ENCODE data around the gene CACHD1. TPM values are rescaled to one million over a fixed set of nuclear protein-coding genes. Genes with fewer than 3 reads are reported as not detected.

CACHD1 gene
- under 1 TPM; 0.47 to 0.48 TPM for total RNA-seq

DNA sequence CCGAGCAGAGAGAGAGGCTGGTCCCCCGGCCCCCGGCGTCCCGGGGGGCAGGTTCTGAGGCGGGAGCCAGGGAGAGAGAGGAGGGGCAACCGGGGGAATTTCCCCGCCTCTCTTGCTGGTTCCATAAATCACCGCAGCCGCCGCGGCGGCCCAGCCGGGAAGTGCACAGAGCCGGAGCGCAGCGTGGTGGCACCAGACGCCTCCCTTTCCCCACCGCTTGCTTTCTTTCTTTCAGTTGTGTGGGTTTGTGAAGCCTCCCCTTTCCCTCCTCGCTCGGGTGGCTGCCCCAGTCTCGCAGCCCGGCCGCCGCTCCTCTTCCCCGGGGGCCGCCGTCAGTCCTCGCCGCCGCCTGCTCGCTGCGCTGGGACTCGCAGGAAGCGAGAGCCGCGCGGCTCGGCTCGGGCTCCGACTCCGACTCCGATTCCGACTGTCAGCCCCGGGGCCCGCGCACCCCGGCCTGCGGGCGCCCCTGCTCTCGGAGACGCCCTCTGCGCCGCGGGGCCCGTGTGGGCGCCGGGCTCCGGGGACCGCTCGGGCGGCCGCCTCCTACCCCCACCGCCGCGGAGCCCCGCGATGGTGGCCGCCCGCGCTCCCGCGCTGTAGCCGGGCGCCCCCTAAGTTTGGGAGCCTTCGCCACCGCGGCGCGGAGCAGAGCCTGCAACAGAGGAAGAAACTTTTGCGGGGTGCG, at the start of gene CACHD1:
Gene CACHD1, plus strand, starts transcription at position 153 of the 688 bp plus-strand sequence. CDS start 616 bp downstream, outside the sequence.
- peaks cover 46% of the 10 kb centered on the region for H3K27me3 Mint-ChIP-seq
- CTCF ChIA-PET = no interaction called here

GRCh38 chr1:64421377-64421776, 48.6 kb upstream of the CACHD1 start:
- H3K27ac Mint-ChIP-seq = no peak overlapping the region
- H3K4me1 Mint-ChIP-seq = no peaks in the 10 kb centered on the region
- no peaks in the 10 kb centered on the region for H3K36me3 Mint-ChIP-seq (ENCODE audit: low read depth)
- POLR2A ChIA-PET = no interaction called here
- H3K4me3 Mint-ChIP-seq = no peak overlapping the region
- CTCF ChIA-PET = no interaction called here
- DNase-seq = no peak
- H3K27me3 Mint-ChIP-seq = peaks cover 8% of the 10 kb centered on the region
- H3K9me3 Mint-ChIP-seq = no peaks in the 10 kb centered on the region

More for the DNA sequence above, at the start of gene CACHD1:
- H3K36me3 Mint-ChIP-seq (ENCODE audit: low read depth) = peaks cover 2% of the 10 kb centered on the region
- peak within 1 kb of the TSS; percentile 78 for H3K4me3 Mint-ChIP-seq
- H3K27ac Mint-ChIP-seq = no peak within 1 kb of the TSS
- H3K9me3 Mint-ChIP-seq = no peaks in the 10 kb centered on the region
- peak; percentile 67 for DNase-seq
- peaks cover 9% of the 10 kb centered on the region for H3K4me1 Mint-ChIP-seq
- POLR2A ChIA-PET = interaction anchor here (0.7 kb wide), 1 partner anchor 30 kb away, joined by 3 read pairs; no protein-coding TSS in a partner anchor

- Mint-ChIP-seq H3K27ac (no peak overlapping the region), H3K36me3 (ENCODE audit: low read depth) (no peaks in the 10 kb centered on the region), H3K9me3 (no peaks in the 10 kb centered on the region), H3K27me3 (peaks cover 8% of the 10 kb centered on the region), H3K4me3 (no peak overlapping the region), H3K4me1 (no peaks in the 10 kb centered on the region)
- ChIA-PET POLR2A (no interaction called here), CTCF (no interaction called here)
- DNase-seq = no peak
These were observed 46.4 kb upstream of the CACHD1 start for GRCh38 chr1:64423526-64423925.

GRCh38 chr1:64424412-64424811, 45.5 kb upstream of the CACHD1 start:
- Mint-ChIP-seq H3K4me1 (no peaks in the 10 kb centered on the region), H3K36me3 (ENCODE audit: low read depth) (no peaks in the 10 kb centered on the region), H3K27me3 (peaks cover 6% of the 10 kb centered on the region), H3K4me3 (no peak overlapping the region), H3K9me3 (no peaks in the 10 kb centered on the region), H3K27ac (no peak overlapping the region)
- CTCF ChIA-PET = interaction anchor here (0.6 kb wide), 1 partner anchor 341 kb away, joined by 5 read pairs; no protein-coding TSS in a partner anchor
- DNase-seq = no peak
- POLR2A ChIA-PET = no interaction called here

GRCh38 chr1:64425521-64425920, 44.4 kb upstream of the CACHD1 start:
- no peak overlapping the region for H3K27ac Mint-ChIP-seq
- no peak for DNase-seq
- H3K9me3 Mint-ChIP-seq = no peaks in the 10 kb centered on the region
- ChIA-PET POLR2A (no interaction called here), CTCF (no interaction called here)
- H3K4me3 Mint-ChIP-seq = no peak overlapping the region
- no peaks in the 10 kb centered on the region for H3K36me3 Mint-ChIP-seq (ENCODE audit: low read depth)
- peaks cover 5% of the 10 kb centered on the region for H3K27me3 Mint-ChIP-seq
- no peaks in the 10 kb centered on the region for H3K4me1 Mint-ChIP-seq

DNA sequence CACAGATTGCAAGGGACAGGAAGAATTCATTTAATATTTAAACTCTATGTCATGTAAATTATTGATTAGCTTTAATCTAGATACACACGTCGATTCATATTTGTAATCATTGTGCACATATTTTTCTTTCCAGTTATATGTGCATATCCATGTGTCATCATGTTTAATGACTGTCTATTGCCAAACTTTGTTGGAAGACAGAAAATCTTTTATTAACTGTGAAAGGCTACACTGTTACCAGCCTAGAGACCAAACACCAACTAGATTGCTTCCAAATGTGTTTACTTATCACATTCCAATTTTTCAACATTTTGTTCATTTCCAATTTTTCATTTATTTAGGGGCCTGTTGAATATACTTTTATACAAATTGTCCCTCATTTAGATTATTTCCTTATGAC, 43.2 kb upstream of the CACHD1 start:
- H3K9me3 Mint-ChIP-seq = no peaks in the 10 kb centered on the region
- no peaks in the 10 kb centered on the region for H3K4me1 Mint-ChIP-seq
- H3K27me3 Mint-ChIP-seq = peaks cover 2% of the 10 kb centered on the region
- no peak for DNase-seq
- H3K27ac Mint-ChIP-seq = no peak overlapping the region
- H3K4me3 Mint-ChIP-seq = no peak overlapping the region
- POLR2A ChIA-PET = no interaction called here
- no peaks in the 10 kb centered on the region for H3K36me3 Mint-ChIP-seq (ENCODE audit: low read depth)
- CTCF ChIA-PET = no interaction called here

DNA sequence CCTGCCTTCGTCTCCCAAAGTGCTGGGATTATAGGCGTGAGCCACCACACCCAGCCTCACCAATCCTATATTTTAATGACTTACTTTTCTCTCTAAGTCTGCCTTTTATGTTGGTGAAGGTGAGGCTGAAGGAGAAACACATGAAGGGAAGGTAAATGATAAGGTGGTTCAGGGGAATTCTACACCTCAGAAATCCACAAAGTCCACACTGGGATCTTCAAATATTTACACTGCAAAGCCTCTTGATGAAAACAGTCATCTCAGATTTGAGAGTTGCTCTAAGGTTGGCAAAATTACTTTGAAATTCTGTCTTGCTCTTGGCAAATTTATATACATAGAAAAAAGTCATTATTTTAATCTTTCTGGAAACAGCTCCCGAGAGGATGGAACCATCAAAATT, 42.0 kb upstream of the CACHD1 start:
- no peaks in the 10 kb centered on the region for H3K9me3 Mint-ChIP-seq
- no peaks in the 10 kb centered on the region for H3K4me1 Mint-ChIP-seq

GRCh38 chr1:64433308-64433707, 36.6 kb upstream of the CACHD1 start:
- Mint-ChIP-seq H3K4me3 (no peak overlapping the region), H3K36me3 (ENCODE audit: low read depth) (no peaks in the 10 kb centered on the region), H3K27ac (no peak overlapping the region), H3K9me3 (no peaks in the 10 kb centered on the region), H3K4me1 (no peaks in the 10 kb centered on the region), H3K27me3 (peaks cover 2% of the 10 kb centered on the region)
- no peak for DNase-seq
- ChIA-PET CTCF (interaction anchor here (0.6 kb wide), 1 partner anchor 94 kb away, joined by 5 read pairs; no protein-coding TSS in a partner anchor), POLR2A (no interaction called here)

More for the DNA sequence above, 42.0 kb upstream of the CACHD1 start:
- Mint-ChIP-seq H3K27me3 (peaks cover 2% of the 10 kb centered on the region), H3K27ac (no peak overlapping the region), H3K4me3 (no peak overlapping the region), H3K36me3 (ENCODE audit: low read depth) (no peaks in the 10 kb centered on the region)
- DNase-seq = no peak
- CTCF ChIA-PET = no interaction called here
- POLR2A ChIA-PET = no interaction called here

- H3K4me1 Mint-ChIP-seq = no peaks in the 10 kb centered on the region
- H3K9me3 Mint-ChIP-seq = no peaks in the 10 kb centered on the region
- DNase-seq = no peak
- H3K4me3 Mint-ChIP-seq = no peak overlapping the region
- no peaks in the 10 kb centered on the region for H3K36me3 Mint-ChIP-seq (ENCODE audit: low read depth)
- no peak overlapping the region for H3K27ac Mint-ChIP-seq
- CTCF ChIA-PET = no interaction called here
- peaks cover 2% of the 10 kb centered on the region for H3K27me3 Mint-ChIP-seq
- POLR2A ChIA-PET = no interaction called here
These were observed 36.2 kb upstream of the CACHD1 start for GRCh38 chr1:64433747-64434146.

GRCh38 chr1:64435000-64435399, 34.9 kb upstream of the CACHD1 start:
- H3K4me1 Mint-ChIP-seq = no peaks in the 10 kb centered on the region
- POLR2A ChIA-PET = no interaction called here
- no peaks in the 10 kb centered on the region for H3K36me3 Mint-ChIP-seq (ENCODE audit: low read depth)
- no peak for DNase-seq
- CTCF ChIA-PET = interaction anchor here (0.5 kb wide), 1 partner anchor 285 kb away, joined by 3 read pairs; no protein-coding TSS in a partner anchor
- H3K27me3 Mint-ChIP-seq = no peaks in the 10 kb centered on the region
- no peak overlapping the region for H3K27ac Mint-ChIP-seq
- H3K9me3 Mint-ChIP-seq = no peaks in the 10 kb centered on the region
- H3K4me3 Mint-ChIP-seq = no peak overlapping the region

GRCh38 chr1:64437453-64437852, 32.5 kb upstream of the CACHD1 start:
- ChIA-PET CTCF (no interaction called here), POLR2A (no interaction called here)
- Mint-ChIP-seq H3K4me1 (no peaks in the 10 kb centered on the region), H3K9me3 (no peaks in the 10 kb centered on the region), H3K27ac (no peak overlapping the region), H3K4me3 (no peak overlapping the region), H3K27me3 (no peaks in the 10 kb centered on the region), H3K36me3 (ENCODE audit: low read depth) (no peaks in the 10 kb centered on the region)
- DNase-seq = no peak

- no peak overlapping the region for H3K27ac Mint-ChIP-seq
These were observed 29.6 kb upstream of the CACHD1 start for GRCh38 chr1:64440183-64440826.

GRCh38 chr1:64451440-64451839, 18.5 kb upstream of the CACHD1 start:
- Mint-ChIP-seq H3K27me3 (no peaks in the 10 kb centered on the region), H3K4me1 (no peaks in the 10 kb centered on the region), H3K36me3 (ENCODE audit: low read depth) (no peaks in the 10 kb centered on the region), H3K27ac (no peak overlapping the region), H3K9me3 (no peaks in the 10 kb centered on the region), H3K4me3 (no peak overlapping the region)
- DNase-seq = no peak
- POLR2A ChIA-PET = no interaction called here
- CTCF ChIA-PET = interaction anchor here (1.1 kb wide), 1 partner anchor 10 kb away, joined by 3 read pairs; no protein-coding TSS in a partner anchor

More at GRCh38 chr1:64440183-64440826, 29.6 kb upstream of the CACHD1 start:
- ChIA-PET CTCF (interaction anchor here (1.2 kb wide), 1 partner anchor 9 kb away, joined by 3 read pairs; no protein-coding TSS in a partner anchor), POLR2A (interaction anchor here (0.6 kb wide), 1 partner anchor 30 kb away, joined by 3 read pairs; no protein-coding TSS in a partner anchor)
- no peak for DNase-seq
- Mint-ChIP-seq H3K27me3 (no peaks in the 10 kb centered on the region), H3K36me3 (ENCODE audit: low read depth) (no peaks in the 10 kb centered on the region), H3K4me1 (no peaks in the 10 kb centered on the region), H3K4me3 (no peak overlapping the region), H3K9me3 (no peaks in the 10 kb centered on the region)

Measured in activated CD4-positive, alpha-beta T cell treated with anti-CD3 and anti-CD28 coated beads, Interleukin-2, amount 10 ng/mL, durations not matched to agents 7 days and 5 days (primary cell).